ENCODE data around the gene SRC.
"Not testable (repeated sequence)": the region's sequence is repeated elsewhere in the genome, so short reads cannot be mapped to it uniquely, and the experiment has no call there.

SRC gene

GRCh38 chr20:37361336-37361735 lies 15.4 kb downstream of the SRC start:
- no peaks in the 10 kb centered on the region for H3K27me3 ChIP-seq (ENCODE audit: insufficient read depth, low read length)
- no peak overlapping the region for H2AFZ ChIP-seq (ENCODE audit: low read depth, low read length)
- H3K36me3 ChIP-seq (ENCODE audit: insufficient read depth, low read length) = peaks cover 12% of the 10 kb centered on the region
- H3K4me1 ChIP-seq (ENCODE audit: insufficient read depth, low read length) = peaks cover 4% of the 10 kb centered on the region
- no peak overlapping the region for H3K4me3 ChIP-seq (ENCODE audit: low read length)
- peaks cover 5% of the 10 kb centered on the region for H3K9me3 ChIP-seq (ENCODE audit: low read length)

GRCh38 chr20:37362231-37362792 lies 16.4 kb downstream of the SRC start:
- H2AFZ ChIP-seq (ENCODE audit: low read depth, low read length) = no peak overlapping the region
- peaks cover 5% of the 10 kb centered on the region for H3K9me3 ChIP-seq (ENCODE audit: low read length)
- H3K36me3 ChIP-seq (ENCODE audit: insufficient read depth, low read length) = peaks cover 13% of the 10 kb centered on the region
- H3K27me3 ChIP-seq (ENCODE audit: insufficient read depth, low read length) = no peaks in the 10 kb centered on the region
- peaks cover 4% of the 10 kb centered on the region for H3K4me1 ChIP-seq (ENCODE audit: insufficient read depth, low read length)
- H3K4me3 ChIP-seq (ENCODE audit: low read length) = no peak overlapping the region

- H3K4me3 ChIP-seq (ENCODE audit: low read length) = no peak overlapping the region
- H3K36me3 ChIP-seq (ENCODE audit: insufficient read depth, low read length) = peaks cover 16% of the 10 kb centered on the region
- H3K27me3 ChIP-seq (ENCODE audit: insufficient read depth, low read length) = no peaks in the 10 kb centered on the region
- no peak overlapping the region for H2AFZ ChIP-seq (ENCODE audit: low read depth, low read length)
- H3K9me3 ChIP-seq (ENCODE audit: low read length) = peaks cover 5% of the 10 kb centered on the region
- peaks cover 4% of the 10 kb centered on the region for H3K4me1 ChIP-seq (ENCODE audit: insufficient read depth, low read length)
These were observed 16.9 kb downstream of the SRC start for GRCh38 chr20:37362821-37363220.

- no peaks in the 10 kb centered on the region for H3K27me3 ChIP-seq (ENCODE audit: insufficient read depth, low read length)
- no peak overlapping the region for H2AFZ ChIP-seq (ENCODE audit: low read depth, low read length)
- peaks cover 4% of the 10 kb centered on the region for H3K4me1 ChIP-seq (ENCODE audit: insufficient read depth, low read length)
- H3K4me3 ChIP-seq (ENCODE audit: low read length) = no peak overlapping the region
- H3K36me3 ChIP-seq (ENCODE audit: insufficient read depth, low read length) = peaks cover 18% of the 10 kb centered on the region
- peaks cover 5% of the 10 kb centered on the region for H3K9me3 ChIP-seq (ENCODE audit: low read length)
These were observed 17.5 kb downstream of the SRC start for GRCh38 chr20:37363221-37364012.

GRCh38 chr20:37364013-37364926 lies 18.3 kb downstream of the SRC start:
- peaks cover 5% of the 10 kb centered on the region for H3K9me3 ChIP-seq (ENCODE audit: low read length)
- peaks cover 18% of the 10 kb centered on the region for H3K36me3 ChIP-seq (ENCODE audit: insufficient read depth, low read length)
- H2AFZ ChIP-seq (ENCODE audit: low read depth, low read length) = no peak overlapping the region
- H3K27me3 ChIP-seq (ENCODE audit: insufficient read depth, low read length) = no peaks in the 10 kb centered on the region
- peaks cover 4% of the 10 kb centered on the region for H3K4me1 ChIP-seq (ENCODE audit: insufficient read depth, low read length)
- no peak overlapping the region for H3K4me3 ChIP-seq (ENCODE audit: low read length)

- Histone ChIP-seq H2AFZ (ENCODE audit: low read depth, low read length) (no peak overlapping the region), H3K27me3 (ENCODE audit: insufficient read depth, low read length) (no peaks in the 10 kb centered on the region), H3K9me3 (ENCODE audit: low read length) (peaks cover 5% of the 10 kb centered on the region), H3K36me3 (ENCODE audit: insufficient read depth, low read length) (peaks cover 18% of the 10 kb centered on the region), H3K4me3 (ENCODE audit: low read length) (no peak overlapping the region), H3K4me1 (ENCODE audit: insufficient read depth, low read length) (peaks cover 4% of the 10 kb centered on the region)
These were observed 19.0 kb downstream of the SRC start for GRCh38 chr20:37364927-37365272.

- H3K36me3 ChIP-seq (ENCODE audit: insufficient read depth, low read length) = peaks cover 18% of the 10 kb centered on the region
- H3K4me1 ChIP-seq (ENCODE audit: insufficient read depth, low read length) = peaks cover 4% of the 10 kb centered on the region
- no peak overlapping the region for H2AFZ ChIP-seq (ENCODE audit: low read depth, low read length)
- peaks cover 5% of the 10 kb centered on the region for H3K9me3 ChIP-seq (ENCODE audit: low read length)
- no peak overlapping the region for H3K4me3 ChIP-seq (ENCODE audit: low read length)
- no peaks in the 10 kb centered on the region for H3K27me3 ChIP-seq (ENCODE audit: insufficient read depth, low read length)
These were observed 20.1 kb downstream of the SRC start for GRCh38 chr20:37365760-37366638.

GRCh38 chr20:37366743-37367142 lies 20.8 kb downstream of the SRC start:
- H3K36me3 ChIP-seq (ENCODE audit: insufficient read depth, low read length) = peaks cover 18% of the 10 kb centered on the region
- H2AFZ ChIP-seq (ENCODE audit: low read depth, low read length) = no peak overlapping the region
- H3K4me1 ChIP-seq (ENCODE audit: insufficient read depth, low read length) = peaks cover 4% of the 10 kb centered on the region
- H3K27me3 ChIP-seq (ENCODE audit: insufficient read depth, low read length) = no peaks in the 10 kb centered on the region
- no peak overlapping the region for H3K4me3 ChIP-seq (ENCODE audit: low read length)
- peaks cover 5% of the 10 kb centered on the region for H3K9me3 ChIP-seq (ENCODE audit: low read length)

GRCh38 chr20:37369846-37370245 lies 23.9 kb downstream of the SRC start:
- Histone ChIP-seq H3K27me3 (ENCODE audit: insufficient read depth, low read length) (no peaks in the 10 kb centered on the region), H3K4me1 (ENCODE audit: insufficient read depth, low read length) (peaks cover 3% of the 10 kb centered on the region), H3K9me3 (ENCODE audit: low read length) (peaks cover 5% of the 10 kb centered on the region), H2AFZ (ENCODE audit: low read depth, low read length) (no peak overlapping the region), H3K4me3 (ENCODE audit: low read length) (no peak overlapping the region), H3K36me3 (ENCODE audit: insufficient read depth, low read length) (peaks cover 18% of the 10 kb centered on the region)

- not testable (repeated sequence) for H2AFZ ChIP-seq (ENCODE audit: low read depth, low read length); H3K9me3 ChIP-seq (ENCODE audit: low read length); H3K4me3 ChIP-seq (ENCODE audit: low read length); H3K27me3 ChIP-seq (ENCODE audit: insufficient read depth, low read length); H3K4me1 ChIP-seq (ENCODE audit: insufficient read depth, low read length); H3K36me3 ChIP-seq (ENCODE audit: insufficient read depth, low read length)
These were observed 25.9 kb downstream of the SRC start for GRCh38 chr20:37371845-37372244.

GRCh38 chr20:37372441-37372840 lies 26.5 kb downstream of the SRC start:
- H3K36me3 ChIP-seq (ENCODE audit: insufficient read depth, low read length) = peaks cover 8% of the 10 kb centered on the region
- no peaks in the 10 kb centered on the region for H3K9me3 ChIP-seq (ENCODE audit: low read length)
- no peak overlapping the region for H2AFZ ChIP-seq (ENCODE audit: low read depth, low read length)
- H3K27me3 ChIP-seq (ENCODE audit: insufficient read depth, low read length) = no peaks in the 10 kb centered on the region
- H3K4me3 ChIP-seq (ENCODE audit: low read length) = no peak overlapping the region
- H3K4me1 ChIP-seq (ENCODE audit: insufficient read depth, low read length) = no peaks in the 10 kb centered on the region

GRCh38 chr20:37373020-37373598 lies 27.2 kb downstream of the SRC start:
- H2AFZ ChIP-seq (ENCODE audit: low read depth, low read length) = no peak overlapping the region
- H3K27me3 ChIP-seq (ENCODE audit: insufficient read depth, low read length) = no peaks in the 10 kb centered on the region
- peaks cover 2% of the 10 kb centered on the region for H3K36me3 ChIP-seq (ENCODE audit: insufficient read depth, low read length)
- H3K9me3 ChIP-seq (ENCODE audit: low read length) = no peaks in the 10 kb centered on the region
- no peaks in the 10 kb centered on the region for H3K4me1 ChIP-seq (ENCODE audit: insufficient read depth, low read length)
- H3K4me3 ChIP-seq (ENCODE audit: low read length) = no peak overlapping the region

Measured in neuron (in vitro differentiated cells).